Measurements from ENCODE around the gene NCKAP5.

- no peak for TF ChIP-seq POLR2A (IDR thresholded peaks at IDR 0.05)
- TF ChIP-seq CTCF (IDR thresholded peaks at IDR 0.05), result no peak
These were observed 815.6 kb downstream of the NCKAP5 start for GRCh38 chr2:132752421-132753206.
